Medulla oblongata (tissue), 1 donor: ENCODE results near the gene CCDC117.
A peak's percentile ranks its signal among the peaks of the same experiment; 100 is the strongest.
"Not testable (repeated sequence)": the region's sequence is repeated elsewhere in the genome, so short reads cannot be mapped to it uniquely, and the experiment has no call there.

Source experiments
- DNase-seq: peaks from one replicate; pipeline ENCODE4 v3.0.0-alpha.2; 2015; ENCODE audit errors: extremely low spot score

The CCDC117 gene

GRCh38 chr22:28801845-28802594 is 29.5 kb downstream of the CCDC117 start:
- DNase-seq: peak; percentile 22

GRCh38 chr22:28802595-28803123 is 30.2 kb downstream of the CCDC117 start:
- no peak for DNase-seq

- DNase-seq: not testable (repeated sequence)
These were observed 32.9 kb downstream of the CCDC117 start for GRCh38 chr22:28805426-28805825.

- no peak for DNase-seq
These were observed 36.3 kb downstream of the CCDC117 start for GRCh38 chr22:28808716-28809355.

- DNase-seq: peak; percentile 64
These were observed 38.5 kb downstream of the CCDC117 start for GRCh38 chr22:28810821-28811491.

GRCh38 chr22:28812516-28812915 is 40.0 kb downstream of the CCDC117 start:
- DNase-seq: no peak

GRCh38 chr22:28813772-28814518 is 41.5 kb downstream of the CCDC117 start:
- DNase-seq: peak; percentile 47

GRCh38 chr22:28815111-28815510 is 42.6 kb downstream of the CCDC117 start:
- DNase-seq: no peak

GRCh38 chr22:28815729-28816128 is 43.2 kb downstream of the CCDC117 start:
- DNase-seq: no peak

- DNase-seq: no peak
These were observed 44.6 kb downstream of the CCDC117 start for GRCh38 chr22:28817064-28817463.

GRCh38 chr22:28817919-28818859 is 45.7 kb downstream of the CCDC117 start:
- no peak for DNase-seq

- DNase-seq: no peak
These were observed 47.0 kb downstream of the CCDC117 start for GRCh38 chr22:28819253-28820096.

GRCh38 chr22:28820885-28821284 is 48.4 kb downstream of the CCDC117 start:
- no peak for DNase-seq

- DNase-seq: no peak
These were observed 49.0 kb downstream of the CCDC117 start for GRCh38 chr22:28821452-28821851.

- peak; percentile 57 for DNase-seq
These were observed 50.5 kb downstream of the CCDC117 start for GRCh38 chr22:28822930-28823551.

GRCh38 chr22:28824455-28824854 is 52.0 kb downstream of the CCDC117 start:
- DNase-seq: not testable (repeated sequence)

- DNase-seq: not testable (repeated sequence)
These were observed 53.9 kb downstream of the CCDC117 start for GRCh38 chr22:28826430-28826829.

- DNase-seq: no peak
These were observed 54.4 kb downstream of the CCDC117 start for GRCh38 chr22:28826921-28827320.
